ENCODE data around the gene HES7.

HES7 gene

GRCh38 chr17:8143581-8144400 lies 19.9 kb upstream of the HES7 start:
- H3K79me2 ChIP-seq (ENCODE audit: insufficient read depth, low read length), result no peaks in the 10 kb centered on the region
- H3K36me3 ChIP-seq (ENCODE audit: insufficient read depth, low read length), result peaks cover 34% of the 10 kb centered on the region; the same call in 1 of the 2 replicates
- TF ChIP-seq CTCF (conservative IDR thresholded peaks at IDR 0.05; ENCODE audit: low read length) (no peak), EZH2phosphoT487 (IDR thresholded peaks at IDR 0.05; ENCODE audit: borderline replicate concordance) (no peak)

GRCh38 chr17:8142887-8143580 lies 19.1 kb upstream of the HES7 start:
- Histone ChIP-seq H3F3A (ENCODE audit: low read depth) (peaks cover 5% of the 10 kb centered on the region; the same call in 1 of the 2 replicates), H3K27me3 (ENCODE audit: insufficient read depth, low read length, poor library complexity, severe bottlenecking) (no peaks in the 10 kb centered on the region), H3K9ac (ENCODE audit: low read depth, low read length, poor library complexity, severe bottlenecking) (no peak overlapping the region), H4K20me1 (ENCODE audit: insufficient read depth, low read length, poor library complexity, severe bottlenecking) (no peaks in the 10 kb centered on the region), H3K4me2 (ENCODE audit: low read depth, low read length, poor library complexity, severe bottlenecking) (no peak overlapping the region), H3K9me2 (replicated peaks; ENCODE audit: low read depth, low read length) (no peaks in the 10 kb centered on the region), H3K79me2 (ENCODE audit: insufficient read depth, low read length) (no peaks in the 10 kb centered on the region), H3K9me3 (ENCODE audit: insufficient read depth, low read depth, low read length) (no peaks in the 10 kb centered on the region), H3K36me3 (ENCODE audit: insufficient read depth, low read length) (peaks cover 34% of the 10 kb centered on the region; the same call in 1 of the 2 replicates), H2AFZ (ENCODE audit: low read length) (no peak overlapping the region), H3K4me1 (ENCODE audit: insufficient read depth, low read length, poor library complexity, severe bottlenecking) (peaks cover 9% of the 10 kb centered on the region), H3K4me3 (ENCODE audit: low read length, poor library complexity, severe bottlenecking) (no peak overlapping the region)
- TF ChIP-seq EZH2phosphoT487 (IDR thresholded peaks at IDR 0.05; ENCODE audit: borderline replicate concordance) (no peak), CTCF (conservative IDR thresholded peaks at IDR 0.05; ENCODE audit: low read length) (no peak)

More at GRCh38 chr17:8143581-8144400, 19.9 kb upstream of the HES7 start:
- Histone ChIP-seq H3K9me3 (ENCODE audit: insufficient read depth, low read depth, low read length) (no peaks in the 10 kb centered on the region), H3F3A (ENCODE audit: low read depth) (peaks cover 3% of the 10 kb centered on the region; the same call in 1 of the 2 replicates), H2AFZ (ENCODE audit: low read length) (no peak overlapping the region), H3K27me3 (ENCODE audit: insufficient read depth, low read length, poor library complexity, severe bottlenecking) (no peaks in the 10 kb centered on the region), H3K4me2 (ENCODE audit: low read depth, low read length, poor library complexity, severe bottlenecking) (no peak overlapping the region), H3K9ac (ENCODE audit: low read depth, low read length, poor library complexity, severe bottlenecking) (no peak overlapping the region), H3K4me1 (ENCODE audit: insufficient read depth, low read length, poor library complexity, severe bottlenecking) (peaks cover 5% of the 10 kb centered on the region), H3K4me3 (ENCODE audit: low read length, poor library complexity, severe bottlenecking) (no peak overlapping the region), H3K9me2 (replicated peaks; ENCODE audit: low read depth, low read length) (no peaks in the 10 kb centered on the region), H4K20me1 (ENCODE audit: insufficient read depth, low read length, poor library complexity, severe bottlenecking) (no peaks in the 10 kb centered on the region)

- Histone ChIP-seq H3K9ac (ENCODE audit: low read depth, low read length, poor library complexity, severe bottlenecking) (no peak overlapping the region), H3K4me3 (ENCODE audit: low read length, poor library complexity, severe bottlenecking) (no peak overlapping the region), H2AFZ (ENCODE audit: low read length) (no peak overlapping the region), H3K79me2 (ENCODE audit: insufficient read depth, low read length) (no peaks in the 10 kb centered on the region), H4K20me1 (ENCODE audit: insufficient read depth, low read length, poor library complexity, severe bottlenecking) (no peaks in the 10 kb centered on the region), H3K27me3 (ENCODE audit: insufficient read depth, low read length, poor library complexity, severe bottlenecking) (no peaks in the 10 kb centered on the region), H3F3A (ENCODE audit: low read depth) (peaks cover 5% of the 10 kb centered on the region; the same call in 1 of the 2 replicates), H3K9me3 (ENCODE audit: insufficient read depth, low read depth, low read length) (no peaks in the 10 kb centered on the region), H3K4me1 (ENCODE audit: insufficient read depth, low read length, poor library complexity, severe bottlenecking) (peaks cover 16% of the 10 kb centered on the region), H3K36me3 (ENCODE audit: insufficient read depth, low read length) (peaks cover 27% of the 10 kb centered on the region; the same call in 1 of the 2 replicates), H3K4me2 (ENCODE audit: low read depth, low read length, poor library complexity, severe bottlenecking) (no peak overlapping the region), H3K9me2 (replicated peaks; ENCODE audit: low read depth, low read length) (no peaks in the 10 kb centered on the region)
- TF ChIP-seq EZH2phosphoT487 (IDR thresholded peaks at IDR 0.05; ENCODE audit: borderline replicate concordance), result no peak
- no peak for TF ChIP-seq CTCF (conservative IDR thresholded peaks at IDR 0.05; ENCODE audit: low read length)
Measured at GRCh38 chr17:8142158-8142886, 18.4 kb upstream of the HES7 start.

Measured in Loucy (cell line).